ENCODE results near the gene DACH1. TPM values are rescaled to one million over a fixed set of nuclear protein-coding genes. Genes with fewer than 3 reads are reported as not detected.
"Not testable (repeated sequence)": the region's sequence is repeated elsewhere in the genome, so short reads cannot be mapped to it uniquely, and the experiment has no call there.

Gene DACH1
- total RNA-seq, 1 donor from 2014 or later = 39.5 TPM

GRCh38 chr13:71853725-71854124 is 13.3 kb downstream of the DACH1 start:
- no peak overlapping the region for H3K27ac Mint-ChIP-seq
- TF ChIP-seq CTCF (conservative IDR thresholded peaks at IDR 0.05) = no peak
- DNase-seq (ENCODE audit: extremely low spot score, unreplicated experiment) = no peak
- peaks cover 20% of the 10 kb centered on the region for H3K36me3 Mint-ChIP-seq
- H3K27me3 Mint-ChIP-seq = no peaks in the 10 kb centered on the region
- H3K4me3 Mint-ChIP-seq = no peak overlapping the region
- H3K9me3 Mint-ChIP-seq = peaks cover 3% of the 10 kb centered on the region
- peaks cover 42% of the 10 kb centered on the region for H3K4me1 Mint-ChIP-seq (ENCODE audit: unreplicated experiment)

- Mint-ChIP-seq H3K4me3 (no peak overlapping the region), H3K27me3 (no peaks in the 10 kb centered on the region), H3K4me1 (ENCODE audit: unreplicated experiment) (peaks cover 38% of the 10 kb centered on the region), H3K9me3 (peaks cover 5% of the 10 kb centered on the region), H3K27ac (no peak overlapping the region), H3K36me3 (peaks cover 22% of the 10 kb centered on the region)
- DNase-seq (ENCODE audit: extremely low spot score, unreplicated experiment) = no peak
- no peak for TF ChIP-seq CTCF (conservative IDR thresholded peaks at IDR 0.05)
Observed at GRCh38 chr13:71852736-71853135, 14.3 kb downstream of the DACH1 start.

- Mint-ChIP-seq H3K9me3 (peaks cover 5% of the 10 kb centered on the region), H3K36me3 (peaks cover 20% of the 10 kb centered on the region), H3K4me3 (peak overlapping the region; percentile 32), H3K27ac (no peak overlapping the region), H3K27me3 (no peaks in the 10 kb centered on the region), H3K4me1 (ENCODE audit: unreplicated experiment) (peaks cover 36% of the 10 kb centered on the region)
- TF ChIP-seq CTCF (conservative IDR thresholded peaks at IDR 0.05) = no peak
- no peak for DNase-seq (ENCODE audit: extremely low spot score, unreplicated experiment)
Observed at GRCh38 chr13:71851498-71852409, 15.2 kb downstream of the DACH1 start.

GRCh38 chr13:71842003-71842402 is 25.0 kb downstream of the DACH1 start:
- Mint-ChIP-seq H3K36me3 (peaks cover 13% of the 10 kb centered on the region), H3K27me3 (no peaks in the 10 kb centered on the region), H3K4me1 (ENCODE audit: unreplicated experiment) (peaks cover 4% of the 10 kb centered on the region), H3K27ac (no peak overlapping the region), H3K4me3 (no peak overlapping the region), H3K9me3 (peaks cover 4% of the 10 kb centered on the region)
- DNase-seq (ENCODE audit: extremely low spot score, unreplicated experiment) = no peak
- no peak for TF ChIP-seq CTCF (conservative IDR thresholded peaks at IDR 0.05)

GRCh38 chr13:71838842-71839241 is 28.2 kb downstream of the DACH1 start:
- peaks cover 6% of the 10 kb centered on the region for H3K4me1 Mint-ChIP-seq (ENCODE audit: unreplicated experiment)
- no peak for DNase-seq (ENCODE audit: extremely low spot score, unreplicated experiment)
- H3K27me3 Mint-ChIP-seq = no peaks in the 10 kb centered on the region
- no peaks in the 10 kb centered on the region for H3K9me3 Mint-ChIP-seq
- H3K27ac Mint-ChIP-seq = no peak overlapping the region
- no peak overlapping the region for H3K4me3 Mint-ChIP-seq
- TF ChIP-seq CTCF (conservative IDR thresholded peaks at IDR 0.05) = no peak
- peaks cover 17% of the 10 kb centered on the region for H3K36me3 Mint-ChIP-seq

- H3K9me3 Mint-ChIP-seq; H3K27ac Mint-ChIP-seq; DNase-seq (ENCODE audit: extremely low spot score, unreplicated experiment); H3K4me1 Mint-ChIP-seq (ENCODE audit: unreplicated experiment); H3K27me3 Mint-ChIP-seq; H3K4me3 Mint-ChIP-seq: not testable (repeated sequence)
- peaks cover 13% of the 10 kb centered on the region for H3K36me3 Mint-ChIP-seq
Observed at GRCh38 chr13:71837582-71837981, 29.4 kb downstream of the DACH1 start.

All from type B pancreatic cell (in vitro differentiated cells).